DND-41 (cell line): ENCODE data around the gene GPR39.

Experiments used
- CTCF ChIP-seq: IDR thresholded peaks from 2 replicates; pipeline ENCODE4 v1.5.1; 2012; ENCODE audit warnings: borderline replicate concordance, low read length, moderate library complexity, mild to moderate bottlenecking; ENCODE audit not compliant: poor library complexity, severe bottlenecking; ENCODE audit errors: extremely low read depth
- EZH2 ChIP-seq: IDR thresholded peaks from 3 replicates; pipeline ENCODE4 v1.6.1; 2012; ENCODE audit warnings: borderline replicate concordance, low read depth, mild to moderate bottlenecking, moderate library complexity, low read length, inconsistent platforms; ENCODE audit not compliant: severe bottlenecking

GRCh38 chr2:132564065-132564464, 147.5 kb downstream of the GPR39 start:
- no peak for TF ChIP-seq CTCF
- TF ChIP-seq EZH2, result no peak
